A172 (cell line): ENCODE results near the gene GXYLT2. TPM values are rescaled to one million over a fixed set of nuclear protein-coding genes. Genes with fewer than 3 reads are reported as not detected.

Source experiments
- DNase-seq: peaks from one replicate; pipeline ENCODE4 v3.0.0-alpha.2; 2015; ENCODE audit warnings: low spot score
- total RNA-seq: library from RNA; depleted of rRNA; stranded (reverse); fragments of >200 nt; shearing (Covaris generic); gene quantifications from 2 replicates; pipeline ENCODE4 v1.2.3, GENCODE V29; 2014; rRNA removed

GXYLT2 gene
- total RNA-seq, 1 experiment from 2014 or later = 6.6 TPM

DNA sequence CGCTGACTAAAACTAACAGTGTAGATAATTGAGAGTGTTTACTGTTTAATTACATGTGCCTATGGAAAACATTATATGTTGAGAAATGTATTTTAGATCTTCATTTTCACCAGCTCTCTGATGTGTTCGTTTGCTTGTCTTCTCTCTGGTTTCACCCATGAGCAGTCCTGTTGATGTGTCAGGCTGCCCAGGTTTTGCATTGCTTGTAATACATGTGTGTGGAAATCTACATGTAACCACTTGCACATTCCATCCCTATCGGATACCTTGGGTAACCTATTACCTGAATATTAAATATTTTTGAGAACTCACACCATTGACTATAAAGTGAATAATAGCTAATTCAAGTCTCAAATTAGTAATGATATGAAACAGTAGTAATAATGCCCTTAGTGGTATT lies 121.9 kb downstream of the GXYLT2 start:
- DNase-seq = no peak

DNA sequence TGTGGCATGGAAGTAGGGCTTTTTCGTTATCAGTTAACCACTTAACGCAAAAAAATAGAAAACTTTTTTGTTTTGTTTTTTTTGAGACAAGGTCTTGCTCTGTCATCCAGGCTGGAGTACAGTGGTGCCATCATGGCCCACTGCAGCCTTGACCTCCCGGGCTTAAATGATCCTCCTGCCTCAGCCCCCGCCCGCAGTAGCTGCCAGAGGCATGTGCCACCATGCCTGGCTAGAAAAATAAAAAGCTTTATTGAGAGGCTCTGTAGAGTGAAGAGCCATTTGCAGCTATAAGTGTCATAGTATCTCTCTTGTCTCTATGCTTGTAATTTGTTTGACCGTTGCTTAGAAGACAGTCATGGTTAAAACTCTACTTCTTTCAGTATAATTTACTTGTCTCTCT lies 122.3 kb downstream of the GXYLT2 start:
- no peak for DNase-seq

- DNase-seq = no peak
Measured at GRCh38 chr3:73018298-73018697, 130.5 kb downstream of the GXYLT2 start.

- no peak for DNase-seq
Measured at GRCh38 chr3:73018790-73019441, 131.1 kb downstream of the GXYLT2 start.

GRCh38 chr3:73021301-73021835 lies 133.5 kb downstream of the GXYLT2 start:
- DNase-seq = no peak

DNA sequence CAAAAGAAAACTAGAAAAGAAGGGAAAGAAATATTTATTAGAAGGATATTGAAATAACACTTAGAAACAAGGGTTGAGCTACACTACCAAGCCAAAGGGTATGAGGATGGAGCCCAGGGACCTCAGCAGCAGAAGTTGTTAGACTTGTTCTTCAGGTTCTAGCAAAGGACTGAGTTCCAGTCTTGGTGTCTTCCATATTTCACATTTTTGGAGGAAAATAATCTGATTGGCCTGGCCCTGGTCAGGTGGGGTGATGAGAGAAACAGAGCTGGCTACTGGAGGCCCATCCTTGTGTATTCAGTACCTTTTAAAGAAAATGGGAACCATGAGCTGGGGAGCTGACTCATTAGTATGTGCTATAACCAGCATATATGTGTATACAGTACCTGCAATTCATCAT lies 137.0 kb downstream of the GXYLT2 start:
- no peak for DNase-seq

DNA sequence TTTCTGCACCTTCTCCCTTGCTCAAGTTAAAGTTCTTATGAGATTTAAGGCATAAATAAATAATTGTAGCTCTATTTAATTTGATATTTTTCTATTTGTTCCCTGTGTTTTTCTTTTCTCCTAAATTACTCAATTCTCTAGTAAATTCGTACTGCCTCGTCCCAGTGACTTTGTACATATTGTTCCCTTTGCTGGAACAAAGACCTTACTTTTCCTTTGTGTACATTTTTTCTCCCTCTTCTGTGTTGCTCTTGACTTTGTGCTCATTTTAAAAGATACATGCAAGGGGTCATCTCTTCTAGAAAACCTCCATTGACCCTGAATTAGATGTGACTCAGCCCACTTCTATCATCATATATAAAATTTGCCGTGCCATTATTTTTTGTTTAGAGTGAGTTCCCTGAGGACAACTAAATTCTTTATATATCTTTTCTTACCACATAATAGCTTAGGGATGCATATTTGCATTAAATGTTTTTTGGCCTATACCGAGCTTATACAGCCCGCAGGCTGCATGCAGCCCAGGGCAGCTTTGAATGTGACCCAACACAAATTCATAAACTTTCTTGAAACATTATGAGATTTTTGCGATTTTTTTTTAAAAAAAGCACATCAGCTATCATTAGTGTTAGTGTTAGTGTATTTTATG lies 138.4 kb downstream of the GXYLT2 start:
- no peak for DNase-seq

Other genes starting within 250 kb of the GXYLT2 start
- 15.4 and 15.8 TPM in 2 replicates for gene SHQ1, start 39.6 kb upstream of the GXYLT2 start, total RNA-seq
- gene PPP4R2, start 108.8 kb downstream of the GXYLT2 start, total RNA-seq = 54.8 and 69.0 TPM in 2 replicates
- gene EBLN2, start 173.6 kb downstream of the GXYLT2 start, total RNA-seq = 0.41 and 2.1 TPM in 2 replicates